Activated B cell treated with CpG ODN at 0.5 μM for 24 hours (primary cell): Measurements from ENCODE around the gene NUMB. TPM values are rescaled to one million over a fixed set of nuclear protein-coding genes. Genes with fewer than 3 reads are reported as not detected.

Experiments used
- ATAC-seq: fragments of 200-7000 bp; cut with Tn5 transposase; one replicate; pipeline ENCODE4 v1.10.0; 2021; ENCODE audit warnings: low read depth, mild to moderate bottlenecking, moderate library complexity
- CTCF ChIA-PET: fragments of 350-600 bp; sonication (Branson Sonifier 250); formaldehyde crosslinking; loops from one replicate; lab custom pipeline; 2021; ENCODE audit warnings: antibody characterized with exemption; lab: Charles Lee
- POLR2A ChIA-PET: fragments of 350-600 bp; sonication (Branson Sonifier 250); formaldehyde crosslinking; loops from one replicate; lab custom pipeline; 2021; ENCODE audit warnings: antibody characterized with exemption; lab: Charles Lee
- DNase-seq: peaks from one replicate; pipeline ENCODE4 v3.0.0; 2022
- H3K27ac Mint-ChIP-seq: one replicate; pipeline ENCODE4 v1.8.0; 2020; ENCODE audit warnings: mixed read lengths
- H3K27me3 Mint-ChIP-seq: one replicate; pipeline ENCODE4 v1.8.0; 2021; ENCODE audit warnings: mixed read lengths
- H3K36me3 Mint-ChIP-seq: one replicate; pipeline ENCODE4 v1.8.0; 2021; ENCODE audit warnings: low read depth, mixed read lengths
- H3K4me1 Mint-ChIP-seq: one replicate; pipeline ENCODE4 v1.8.0; 2021; ENCODE audit warnings: mixed read lengths
- H3K4me3 Mint-ChIP-seq: one replicate; pipeline ENCODE4 v1.8.0; 2020; ENCODE audit warnings: mild to moderate bottlenecking, mixed read lengths
- H3K9me3 Mint-ChIP-seq: one replicate; pipeline ENCODE4 v1.8.0; 2020; ENCODE audit warnings: mixed read lengths
- intact Hi-C: fragments of 100-400 bp; cut with micrococcal nuclease; formaldehyde crosslinking; loops from one replicate; pipeline ENCODE4 v1.15.1; 2024
- total RNA-seq: library from RNA; stranded (reverse); gene quantifications from 2 replicates; pipeline ENCODE4 v1.2.3, GENCODE V29; 2022
- TF ChIP-seq, protein P1 (sequence below): fragments of 200-600 bp; IDR thresholded peaks from one replicate; pipeline ENCODE4 v1.8.0; 2022; ENCODE audit warnings: antibody characterized with exemption, mild to moderate bottlenecking

Gene NUMB
- total RNA-seq, 1 donor from 2014 or later: 71.4 TPM

DNA sequence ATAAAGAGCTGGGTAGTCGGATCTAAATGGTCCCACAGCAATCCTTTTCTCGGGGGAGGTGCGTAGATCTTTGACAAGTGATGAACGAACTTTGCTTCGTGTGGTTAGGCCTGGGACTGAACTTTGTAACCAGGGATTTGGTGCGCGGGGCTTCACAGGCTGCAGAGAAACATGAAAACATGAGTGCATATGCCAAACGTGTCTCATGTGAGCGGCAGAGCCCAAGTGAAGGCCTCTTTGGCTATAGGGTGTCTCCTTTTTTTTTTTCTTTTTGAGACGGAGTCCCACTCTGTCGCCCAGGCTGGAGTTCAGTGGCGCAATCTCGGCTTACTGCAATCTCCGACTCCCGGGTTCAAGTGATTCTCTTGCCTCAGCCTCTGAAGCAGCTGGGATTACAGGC lies 20.3 kb upstream of the NUMB start:
- no peaks in the 10 kb centered on the region for H3K4me1 Mint-ChIP-seq
- no peaks in the 10 kb centered on the region for H3K9me3 Mint-ChIP-seq
- H3K27ac Mint-ChIP-seq: no peak overlapping the region
- ChIA-PET CTCF (no interaction called here), POLR2A (no interaction called here)
- DNase-seq: no peak
- intact Hi-C loops: no loop called here
- no peaks in the 10 kb centered on the region for H3K27me3 Mint-ChIP-seq
- H3K4me3 Mint-ChIP-seq: no peak overlapping the region
- no peaks in the 10 kb centered on the region for H3K36me3 Mint-ChIP-seq
- TF ChIP-seq, protein P1, sequence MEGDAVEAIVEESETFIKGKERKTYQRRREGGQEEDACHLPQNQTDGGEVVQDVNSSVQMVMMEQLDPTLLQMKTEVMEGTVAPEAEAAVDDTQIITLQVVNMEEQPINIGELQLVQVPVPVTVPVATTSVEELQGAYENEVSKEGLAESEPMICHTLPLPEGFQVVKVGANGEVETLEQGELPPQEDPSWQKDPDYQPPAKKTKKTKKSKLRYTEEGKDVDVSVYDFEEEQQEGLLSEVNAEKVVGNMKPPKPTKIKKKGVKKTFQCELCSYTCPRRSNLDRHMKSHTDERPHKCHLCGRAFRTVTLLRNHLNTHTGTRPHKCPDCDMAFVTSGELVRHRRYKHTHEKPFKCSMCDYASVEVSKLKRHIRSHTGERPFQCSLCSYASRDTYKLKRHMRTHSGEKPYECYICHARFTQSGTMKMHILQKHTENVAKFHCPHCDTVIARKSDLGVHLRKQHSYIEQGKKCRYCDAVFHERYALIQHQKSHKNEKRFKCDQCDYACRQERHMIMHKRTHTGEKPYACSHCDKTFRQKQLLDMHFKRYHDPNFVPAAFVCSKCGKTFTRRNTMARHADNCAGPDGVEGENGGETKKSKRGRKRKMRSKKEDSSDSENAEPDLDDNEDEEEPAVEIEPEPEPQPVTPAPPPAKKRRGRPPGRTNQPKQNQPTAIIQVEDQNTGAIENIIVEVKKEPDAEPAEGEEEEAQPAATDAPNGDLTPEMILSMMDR: no peak
- no peak for ATAC-seq

DNA sequence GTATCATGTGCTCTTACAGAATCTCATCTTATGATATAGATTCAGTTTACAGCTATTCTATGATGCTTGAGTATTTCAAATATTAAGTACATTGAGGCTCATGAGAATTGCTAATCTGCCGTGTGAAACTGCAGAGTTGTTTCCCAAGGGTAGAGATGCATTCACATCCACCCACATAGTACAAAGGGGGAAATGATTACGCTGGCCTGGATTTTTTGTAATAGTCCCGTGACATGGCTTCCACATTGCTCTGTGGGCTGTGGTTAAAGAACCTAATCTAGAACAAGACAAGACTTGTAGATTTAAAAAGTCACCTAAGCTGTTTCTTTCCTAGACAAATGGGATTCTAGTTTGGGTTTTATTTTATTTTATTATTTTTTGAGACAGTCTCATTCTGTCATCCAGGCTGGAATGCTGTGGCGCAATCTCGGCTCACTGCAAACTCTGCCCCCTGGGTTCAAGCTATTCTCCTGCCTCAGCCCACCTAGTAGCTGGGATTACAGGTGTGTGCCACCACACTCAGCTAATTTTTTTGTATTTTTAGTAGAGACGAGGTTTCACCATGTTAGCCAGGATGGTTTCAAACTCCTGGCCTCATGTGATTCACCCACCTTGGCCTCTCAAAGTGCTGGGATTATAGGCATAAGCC lies 19.4 kb upstream of the NUMB start:
- ATAC-seq: no peak
- CTCF ChIA-PET: interaction anchor here (1.5 kb wide), 1 partner anchor 182 kb away, joined by 7 read pairs; no protein-coding TSS in a partner anchor

GRCh38 chr14:73476451-73476931 lies 18.1 kb upstream of the NUMB start:
- no peak overlapping the region for H3K27ac Mint-ChIP-seq
- no peak for DNase-seq
- intact Hi-C loops: no loop called here
- ChIA-PET POLR2A (no interaction called here), CTCF (interaction anchor here (0.8 to 1.5 kb wide), 2 partner anchors 181 kb away, joined by 4 to 7 read pairs; no protein-coding TSS in a partner anchor)
- TF ChIP-seq, protein P1: no peak
- no peak overlapping the region for H3K4me3 Mint-ChIP-seq
- H3K27me3 Mint-ChIP-seq: no peaks in the 10 kb centered on the region
- H3K9me3 Mint-ChIP-seq: no peaks in the 10 kb centered on the region
- H3K36me3 Mint-ChIP-seq: no peaks in the 10 kb centered on the region
- peaks cover 7% of the 10 kb centered on the region for H3K4me1 Mint-ChIP-seq
- ATAC-seq: no peak

More for the DNA sequence above, 19.4 kb upstream of the NUMB start:
- TF ChIP-seq, protein P1: no peak
- Mint-ChIP-seq H3K4me1 (no peaks in the 10 kb centered on the region), H3K9me3 (no peaks in the 10 kb centered on the region), H3K36me3 (no peaks in the 10 kb centered on the region), H3K4me3 (no peak overlapping the region), H3K27ac (no peak overlapping the region), H3K27me3 (no peaks in the 10 kb centered on the region)
- intact Hi-C loops: no loop called here
- no peak for DNase-seq
- POLR2A ChIA-PET: no interaction called here

DNA sequence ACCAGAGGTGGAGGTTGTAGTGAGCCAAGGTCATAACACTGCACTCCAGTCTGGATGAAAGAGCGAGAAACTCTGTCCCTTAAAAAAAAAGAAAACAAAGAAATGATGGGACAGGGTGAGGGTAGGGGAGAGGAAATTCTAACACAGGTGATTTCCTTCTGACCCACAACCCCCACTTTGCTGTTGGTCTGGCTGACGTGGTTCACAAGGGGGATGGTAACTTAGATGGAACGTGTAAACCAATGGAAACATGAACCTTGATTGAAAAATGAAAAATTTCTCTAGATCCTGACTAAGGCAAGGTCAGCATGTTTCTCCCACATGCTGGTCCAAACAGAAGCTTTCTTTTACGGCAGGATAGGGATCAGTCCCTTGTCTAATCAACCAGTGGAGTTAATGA lies 16.6 kb upstream of the NUMB start:
- H3K4me1 Mint-ChIP-seq: peaks cover 7% of the 10 kb centered on the region
- H3K27ac Mint-ChIP-seq: no peak overlapping the region
- POLR2A ChIA-PET: interaction anchor here (1.0 kb wide), 1 partner anchor 16 kb away, joined by 17 read pairs; no protein-coding TSS in a partner anchor

More for the DNA sequence above, 16.6 kb upstream of the NUMB start:
- intact Hi-C loops: no loop called here
- TF ChIP-seq, protein P1: no peak
- DNase-seq (no peak), ATAC-seq (no peak)
- H3K9me3 Mint-ChIP-seq: no peaks in the 10 kb centered on the region
- H3K27me3 Mint-ChIP-seq: no peaks in the 10 kb centered on the region
- H3K36me3 Mint-ChIP-seq: no peaks in the 10 kb centered on the region
- CTCF ChIA-PET: interaction anchor here (8.5 kb wide), 1 partner anchor 179 kb away, joined by 205 read pairs; no protein-coding TSS in a partner anchor
- no peak overlapping the region for H3K4me3 Mint-ChIP-seq
